HL-60 (cell line): ENCODE measurements around the gene GAB2.

Experiments used
- DNase-seq, 2 experiments: peaks; one replicate each; pipeline ENCODE4 v3.0.0-alpha.2; 2010 to 2020; ENCODE audit warnings: low read depth in 1 of 2, low spot score in 1 of 2
- H3K27ac ChIP-seq: fragments of 250-450 bp; sonication (Bioruptor Pico); replicated peaks from 2 replicates; pipeline ENCODE4 v1.5.1; 2020; ENCODE audit warnings: mild to moderate bottlenecking, moderate library complexity
- H3K27me3 ChIP-seq: fragments of 250-450 bp; sonication (Bioruptor Pico); 2 replicates; pipeline ENCODE4 v1.5.1; 2021; ENCODE audit warnings: mild to moderate bottlenecking, moderate library complexity; ENCODE audit not compliant: insufficient read depth, poor library complexity, severe bottlenecking
- H3K4me3 ChIP-seq: replicated peaks from 2 replicates; pipeline ENCODE4 v1.5.1; 2011; ENCODE audit warnings: mild to moderate bottlenecking, control low read depth, low read length; ENCODE audit not compliant: insufficient read depth
- CTCF ChIP-seq: IDR thresholded peaks from one replicate; pipeline ENCODE4 v1.5.1; 2011; ENCODE audit warnings: low read length, control low read depth, inconsistent platforms; ENCODE audit not compliant: insufficient read depth
- GABPA ChIP-seq: IDR thresholded peaks from 2 replicates; pipeline ENCODE4 v1.6.1; 2012; ENCODE audit warnings: low read depth
- POLR2AphosphoS5 ChIP-seq: IDR thresholded peaks from 2 replicates; pipeline ENCODE4 v1.6.1; 2012; ENCODE audit warnings: low read depth
- REST ChIP-seq: IDR thresholded peaks from 2 replicates; pipeline ENCODE4 v1.6.1; 2012; ENCODE audit warnings: low read depth; ENCODE audit not compliant: insufficient replicate concordance
- SPI1 ChIP-seq: IDR thresholded peaks from 2 replicates; pipeline ENCODE4 v1.6.1; 2012; ENCODE audit warnings: low read depth, mild to moderate bottlenecking, borderline replicate concordance

The GAB2 gene

DNA sequence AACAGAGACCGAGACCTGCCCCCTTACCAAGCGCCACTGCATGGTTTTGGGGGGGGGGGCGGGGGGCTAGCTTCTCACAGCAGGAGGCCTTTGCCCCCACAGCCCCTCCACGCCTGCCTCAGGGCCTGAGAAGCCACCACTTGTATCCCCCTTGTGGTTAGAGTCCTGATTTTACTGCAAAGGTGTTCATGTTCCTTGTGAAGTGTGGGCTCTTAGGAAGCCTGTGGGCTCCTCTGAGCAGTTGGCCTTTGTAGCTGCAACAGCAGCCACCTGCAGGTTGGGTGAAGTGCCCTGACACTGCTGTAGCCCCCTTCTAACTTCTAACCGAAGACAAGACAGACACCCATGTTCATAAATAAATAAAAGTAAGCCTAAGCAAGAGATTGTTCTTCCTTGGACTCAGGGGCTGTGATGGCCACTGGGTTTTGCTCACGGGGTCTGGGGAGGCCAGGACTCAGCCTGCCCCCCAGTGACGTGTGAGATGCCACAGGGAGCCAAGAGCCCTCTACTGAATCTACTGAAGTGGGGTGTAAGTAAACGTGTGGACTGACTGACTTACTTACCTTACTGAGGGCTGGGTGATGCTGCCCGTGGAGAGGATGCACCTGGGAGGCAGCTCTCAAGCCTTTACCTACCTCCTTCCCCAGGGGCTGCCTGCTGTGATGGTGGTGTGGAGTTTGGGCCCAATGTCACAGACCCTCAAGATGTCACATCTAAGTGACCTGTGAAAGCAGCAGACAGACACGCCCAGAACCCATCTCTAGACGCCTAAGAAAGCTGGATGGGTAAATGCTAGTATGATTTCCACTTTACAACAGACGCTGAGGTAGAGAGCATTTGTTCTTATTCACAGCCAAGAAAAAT, 203.1 kb downstream of the GAB2 start:
- no peak overlapping the region for H3K27ac ChIP-seq

GRCh38 chr11:78213526-78214330, 203.9 kb downstream of the GAB2 start:
- Histone ChIP-seq H3K27ac (no peak overlapping the region), H3K27me3 (no peaks in the 10 kb centered on the region), H3K4me3 (no peak overlapping the region)
- DNase-seq = no peak
- TF ChIP-seq POLR2AphosphoS5 (no peak), SPI1 (no peak), GABPA (no peak)

More for the DNA sequence above, 203.1 kb downstream of the GAB2 start:
- Histone ChIP-seq H3K4me3 (no peak overlapping the region), H3K27me3 (no peaks in the 10 kb centered on the region)
- no peak for DNase-seq
- no peak for TF ChIP-seq CTCF
- no peak for TF ChIP-seq GABPA
- TF ChIP-seq POLR2AphosphoS5 = no peak
- TF ChIP-seq REST = no peak
- no peak for TF ChIP-seq SPI1

DNA sequence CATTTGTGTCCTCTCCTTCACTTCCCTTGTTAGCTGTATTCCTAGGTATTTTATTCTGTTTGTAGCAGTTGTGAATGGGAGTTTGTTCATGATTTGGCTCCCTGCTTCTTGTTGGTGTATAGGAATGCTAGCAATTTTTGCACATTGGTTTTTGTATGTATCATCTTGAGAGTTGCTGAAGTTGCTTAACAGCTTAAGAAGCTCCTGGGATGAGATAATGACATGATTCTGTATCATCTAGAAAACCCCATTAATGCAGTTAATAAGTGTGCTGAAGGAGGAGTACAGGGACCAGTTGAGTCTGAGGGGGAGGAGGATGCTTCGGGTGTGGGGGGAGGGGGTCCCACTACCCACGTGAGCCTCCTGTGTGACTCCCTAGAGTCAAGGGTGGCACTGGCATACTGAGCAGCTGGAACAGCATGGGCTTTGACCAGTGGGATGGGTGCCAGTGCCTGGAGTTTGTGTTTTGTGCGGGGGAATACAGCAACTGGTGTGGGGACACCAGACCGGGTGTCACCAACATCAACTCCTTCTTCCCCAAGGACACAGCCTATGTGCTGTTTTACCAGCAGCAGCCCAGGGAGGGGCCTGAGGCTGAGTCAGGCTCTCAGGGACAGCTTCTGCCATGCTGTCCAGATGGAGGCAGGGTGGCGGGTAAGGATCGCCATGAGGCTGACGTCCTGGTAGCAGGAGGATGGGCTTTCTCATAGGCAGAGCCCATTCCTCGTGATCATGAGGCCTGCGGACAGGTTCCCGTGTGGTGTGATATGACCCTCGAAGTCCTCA, 204.8 kb downstream of the GAB2 start:
- Histone ChIP-seq H3K4me3 (no peak overlapping the region), H3K27ac (no peak overlapping the region), H3K27me3 (no peaks in the 10 kb centered on the region)
- TF ChIP-seq CTCF (no peak), POLR2AphosphoS5 (no peak), SPI1 (no peak), REST (no peak)
- no peak for DNase-seq

DNA sequence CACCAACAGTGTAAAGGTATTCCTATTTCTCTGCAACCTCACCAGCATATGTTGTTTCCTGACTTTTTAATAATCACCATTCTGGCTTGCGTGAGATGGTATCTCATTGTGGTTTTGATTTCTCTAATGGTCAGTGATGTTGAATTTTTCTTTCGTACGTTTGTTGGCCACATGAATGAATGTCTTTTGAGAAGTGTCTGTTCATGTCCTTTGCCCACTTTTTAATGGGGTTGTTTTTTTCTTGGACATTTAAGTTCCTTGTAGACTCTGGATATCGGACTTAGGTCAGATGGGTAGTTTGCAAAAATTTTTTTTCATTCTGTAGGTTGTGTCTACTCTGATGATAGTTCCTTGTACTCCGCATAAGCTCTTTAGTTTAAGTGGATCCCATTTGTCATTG, 206.1 kb downstream of the GAB2 start:
- H3K27ac ChIP-seq = no peak overlapping the region
- H3K27me3 ChIP-seq = no peaks in the 10 kb centered on the region
- no peak overlapping the region for H3K4me3 ChIP-seq
- no peak for DNase-seq
- TF ChIP-seq CTCF = no peak
- TF ChIP-seq GABPA = no peak
- TF ChIP-seq POLR2AphosphoS5 = no peak
- no peak for TF ChIP-seq REST
- no peak for TF ChIP-seq SPI1
